Fibroblast of villous mesenchyme (primary cell): ENCODE measurements around the gene SMG6. TPM values are rescaled to one million over a fixed set of nuclear protein-coding genes. Genes with fewer than 3 reads are reported as not detected.
"Not testable (repeated sequence)": the region's sequence is repeated elsewhere in the genome, so short reads cannot be mapped to it uniquely, and the experiment has no call there.

Experiments used
- DNase-seq: peaks from one replicate; pipeline ENCODE4 v3.0.0-alpha.2; 2010; ENCODE audit warnings: low read depth
- H3K4me3 ChIP-seq: 2 replicates; pipeline ENCODE4 v1.5.1; 2011; ENCODE audit warnings: low read depth, mild to moderate bottlenecking, low read length
- CTCF ChIP-seq: IDR thresholded peaks from 2 replicates; pipeline ENCODE4 v1.5.1; 2012; ENCODE audit warnings: low read depth, mild to moderate bottlenecking, low read length; ENCODE audit not compliant: insufficient read depth
- total RNA-seq: library from RNA; depleted of rRNA; stranded (reverse); fragments of >200 nt; gene quantifications from 2 replicates; pipeline ENCODE4 v1.2.3, GENCODE V29; 2012

SMG6 gene
- total RNA-seq, 1 donor, result 50.5 TPM

DNA sequence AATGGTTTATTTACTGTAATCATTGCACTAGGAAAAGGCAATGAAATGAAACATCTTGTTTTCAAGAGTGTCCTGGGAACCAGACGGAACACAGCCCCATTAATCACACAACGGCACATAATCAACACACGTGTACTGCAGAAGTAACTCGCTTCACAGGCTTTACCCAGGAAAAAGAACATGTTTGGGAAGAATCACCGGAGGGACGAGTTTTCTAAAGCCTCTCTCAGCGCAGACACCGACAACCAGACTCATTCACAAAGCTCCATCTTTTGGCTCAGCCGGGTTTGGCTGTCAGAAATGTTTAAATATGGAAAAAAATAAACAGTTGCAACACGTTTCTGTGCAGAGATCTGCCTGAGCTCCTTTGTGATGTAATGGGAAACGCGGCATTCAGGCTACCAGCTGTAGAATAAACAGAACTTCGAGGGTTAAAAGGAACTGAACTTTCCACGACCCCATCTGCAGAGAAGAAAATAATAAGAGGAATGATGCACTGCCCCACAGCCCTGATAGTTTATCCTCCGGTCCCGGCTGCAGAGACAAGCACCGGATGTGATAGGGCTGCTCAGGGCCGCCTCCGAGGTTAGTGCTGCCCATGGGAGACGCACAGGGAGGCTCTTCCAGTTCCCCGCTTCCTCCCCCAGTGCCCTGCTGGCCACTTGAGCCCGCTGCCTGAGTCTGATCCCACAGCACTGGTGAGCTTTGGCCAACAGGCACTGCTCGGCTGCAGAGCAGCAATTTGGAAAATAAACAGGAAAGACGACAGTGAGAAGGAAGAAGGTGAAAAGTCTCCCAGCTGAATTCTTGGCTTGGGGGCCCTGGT, 128.9 kb downstream of the SMG6 start:
- DNase-seq, result peak; percentile 100
- peak; percentile 30 for TF ChIP-seq CTCF
- peak overlapping the region; percentile 16 for H3K4me3 ChIP-seq

- DNase-seq, result peak; percentile 71
- TF ChIP-seq CTCF, result no peak
- peak overlapping the region; percentile 5 for H3K4me3 ChIP-seq
Observed at GRCh38 chr17:2174014-2174413, 129.6 kb downstream of the SMG6 start.

DNA sequence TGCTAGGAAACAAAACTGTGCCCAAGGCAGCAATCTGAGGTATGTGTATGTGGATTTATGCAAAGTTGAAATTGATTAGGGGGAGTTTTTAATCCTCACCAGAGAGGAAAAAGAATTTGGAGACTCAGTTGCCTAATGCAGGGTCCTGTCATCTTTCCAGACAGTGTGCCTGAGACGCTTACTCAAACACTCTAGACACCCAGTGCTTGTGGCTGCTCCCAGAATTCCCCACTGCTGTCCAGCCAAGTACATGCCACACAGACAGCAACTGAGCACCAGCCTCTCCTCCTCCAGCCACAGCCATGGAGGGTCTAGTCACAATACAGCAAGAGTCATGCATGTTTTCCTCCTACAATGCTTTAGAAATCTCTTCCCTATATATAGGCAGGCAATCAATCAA, 130.6 kb downstream of the SMG6 start:
- no peak overlapping the region for H3K4me3 ChIP-seq
- TF ChIP-seq CTCF, result no peak
- peak; percentile 76 for DNase-seq

DNA sequence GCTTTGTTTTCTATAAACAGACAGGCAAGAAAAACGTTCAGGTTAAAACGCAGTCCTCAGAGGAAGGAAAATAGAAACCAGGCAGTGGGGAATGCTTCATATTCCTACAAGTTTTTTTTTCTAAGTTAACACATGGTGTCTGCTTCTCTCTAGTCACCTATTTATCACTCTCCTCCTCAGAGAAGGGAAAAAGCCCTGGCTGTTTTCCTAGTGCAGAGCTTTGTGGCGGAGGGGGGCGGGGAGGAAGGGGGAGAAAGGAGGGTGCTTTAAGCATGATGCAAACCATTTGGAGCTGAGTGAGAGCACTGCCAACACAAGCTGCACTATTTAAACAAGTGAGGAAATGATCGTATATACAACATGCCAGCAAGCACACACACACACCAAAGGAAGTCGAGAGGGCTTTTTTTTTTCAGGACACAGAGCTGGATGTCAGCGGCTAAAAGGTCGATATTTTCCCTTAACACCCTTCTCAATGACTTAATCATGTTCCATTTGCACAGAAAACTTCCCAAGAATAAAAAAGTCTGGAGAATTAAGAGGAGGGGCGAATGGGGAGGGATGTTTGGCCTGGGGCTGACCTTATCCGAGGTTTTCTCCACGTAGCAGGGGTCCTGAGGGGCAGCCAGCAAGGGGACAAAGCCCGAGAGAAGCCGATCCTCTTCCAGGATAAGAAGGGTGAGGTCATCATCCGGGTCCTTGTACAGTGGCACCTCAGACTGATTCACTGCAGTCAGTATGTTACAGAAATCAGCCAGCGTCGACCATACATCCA, 131.3 kb downstream of the SMG6 start:
- DNase-seq, result peak; percentile 99
- no peak for TF ChIP-seq CTCF
- H3K4me3 ChIP-seq, result peak overlapping the region; percentile 9

- no peak for TF ChIP-seq CTCF
- H3K4me3 ChIP-seq, result peak overlapping the region; percentile 9
- no peak for DNase-seq
Observed at GRCh38 chr17:2171702-2172076, 131.9 kb downstream of the SMG6 start.

GRCh38 chr17:2170023-2170422, 133.6 kb downstream of the SMG6 start:
- TF ChIP-seq CTCF, result peak; percentile 31
- no peak overlapping the region for H3K4me3 ChIP-seq
- DNase-seq, result no peak

- not testable (repeated sequence) for H3K4me3 ChIP-seq, DNase-seq
Observed at GRCh38 chr17:2165723-2166122, 137.9 kb downstream of the SMG6 start.
